Mucosa of stomach (tissue), 1 donor: Measurements from ENCODE around the gene MYBPC1.
"Not testable (repeated sequence)": the region's sequence is repeated elsewhere in the genome, so short reads cannot be mapped to it uniquely, and the experiment has no call there.

Experiments
- H3K27me3 ChIP-seq: one replicate; pipeline ENCODE4 v1.7.0; 2013; ENCODE audit warnings: mild to moderate bottlenecking, low read length; ENCODE audit not compliant: control insufficient read depth, insufficient read depth
- H3K36me3 ChIP-seq: one replicate; pipeline ENCODE4 v1.7.0; 2013; ENCODE audit warnings: low read length; ENCODE audit not compliant: control insufficient read depth, insufficient read depth
- H3K4me1 ChIP-seq: one replicate; pipeline ENCODE4 v1.7.0; 2013; ENCODE audit warnings: mild to moderate bottlenecking, low read length; ENCODE audit not compliant: control insufficient read depth, insufficient read depth
- H3K4me3 ChIP-seq: one replicate; pipeline ENCODE4 v1.7.0; 2013; ENCODE audit warnings: low read length
- H3K9ac ChIP-seq: one replicate; pipeline ENCODE4 v1.7.0; 2013; ENCODE audit warnings: mild to moderate bottlenecking, low read length, moderate library complexity
- H3K9me3 ChIP-seq: one replicate; pipeline ENCODE4 v1.7.0; 2013; ENCODE audit warnings: mild to moderate bottlenecking, low read length, moderate library complexity; ENCODE audit not compliant: control insufficient read depth
- donor health status: Pancreatic carcinoma.

The MYBPC1 gene

GRCh38 chr12:101729842-101730241 lies 135.1 kb downstream of the MYBPC1 start:
- Histone ChIP-seq H3K9me3 (no peaks in the 10 kb centered on the region), H3K36me3 (no peaks in the 10 kb centered on the region), H3K27me3 (no peaks in the 10 kb centered on the region), H3K4me1 (no peaks in the 10 kb centered on the region), H3K9ac (no peak overlapping the region), H3K4me3 (no peak overlapping the region)

GRCh38 chr12:101732318-101732717 lies 137.5 kb downstream of the MYBPC1 start:
- Histone ChIP-seq H3K27me3 (no peaks in the 10 kb centered on the region), H3K4me3 (no peak overlapping the region), H3K36me3 (no peaks in the 10 kb centered on the region), H3K9ac (no peak overlapping the region), H3K4me1 (no peaks in the 10 kb centered on the region), H3K9me3 (no peaks in the 10 kb centered on the region)

GRCh38 chr12:101733166-101733565 lies 138.4 kb downstream of the MYBPC1 start:
- H3K27me3 ChIP-seq, result no peaks in the 10 kb centered on the region
- no peaks in the 10 kb centered on the region for H3K36me3 ChIP-seq
- no peak overlapping the region for H3K9ac ChIP-seq
- H3K4me3 ChIP-seq, result no peak overlapping the region
- no peaks in the 10 kb centered on the region for H3K9me3 ChIP-seq
- no peaks in the 10 kb centered on the region for H3K4me1 ChIP-seq

- not testable (repeated sequence) for H3K36me3 ChIP-seq, H3K4me3 ChIP-seq, H3K27me3 ChIP-seq, H3K4me1 ChIP-seq, H3K9me3 ChIP-seq, H3K9ac ChIP-seq
These were observed 139.7 kb downstream of the MYBPC1 start for GRCh38 chr12:101734482-101734881.
